ENCODE measurements around the gene PPP1R14B. TPM values are rescaled to one million over a fixed set of nuclear protein-coding genes. Genes with fewer than 3 reads are reported as not detected.

PPP1R14B gene
- total and polyA plus RNA-seq, 2 experiments from 2014 or later: 115 to 239 TPM

DNA sequence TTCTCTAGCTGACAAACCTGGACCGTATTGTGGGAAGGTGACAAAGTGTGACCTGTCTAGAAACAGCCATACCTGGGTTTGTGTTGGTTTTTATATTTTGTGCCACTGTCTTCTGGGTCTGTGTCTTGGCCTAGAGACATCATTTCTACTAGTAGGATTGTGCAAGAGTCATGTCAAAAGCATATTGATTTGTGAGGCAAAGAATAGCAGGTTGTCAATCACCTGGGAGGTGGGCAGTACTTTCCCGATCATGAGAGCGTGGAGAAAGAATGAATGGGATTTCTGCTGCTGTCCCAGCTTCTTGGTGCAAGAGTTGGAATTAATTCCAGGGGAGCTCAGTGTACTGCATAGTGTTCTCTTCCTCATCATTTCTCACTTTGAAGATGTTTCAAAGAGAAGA is 45.2 kb downstream of the PPP1R14B start:
- Histone ChIP-seq H3K9me3 (ENCODE audit: low read depth) (no peaks in the 10 kb centered on the region), H3K4me2 (ENCODE audit: unreplicated experiment) (no peak overlapping the region), H3F3A (ENCODE audit: insufficient read depth) (peaks cover 22% of the 10 kb centered on the region), H3K27me3 (replicated peaks; ENCODE audit: insufficient read depth) (no peaks in the 10 kb centered on the region), H4K20me1 (ENCODE audit: insufficient read depth) (no peaks in the 10 kb centered on the region), H3K9me2 (ENCODE audit: insufficient read depth) (no peaks in the 10 kb centered on the region), H2AFZ (no peak overlapping the region), H3K79me2 (ENCODE audit: insufficient read depth) (peaks cover 11% of the 10 kb centered on the region; the same call in 1 of the 2 replicates), H3K36me3 (ENCODE audit: low read depth) (peaks cover 47% of the 10 kb centered on the region), H3K4me3 (no peak overlapping the region), H3K27ac (no peak overlapping the region), H3K4me1 (ENCODE audit: insufficient read depth) (0 out of 2 replicates have a peak, but pooled peaks cover 4% of the 10 kb centered on the region), H3K9ac (no peak overlapping the region)
- TF ChIP-seq EZH2 (IDR thresholded peaks at IDR 0.05; ENCODE audit: insufficient read depth, poor library complexity, severe bottlenecking): no peak
- no peak for TF ChIP-seq EZH2phosphoT487 (IDR thresholded peaks at IDR 0.05; ENCODE audit: insufficient read depth, low read depth)
- in situ Hi-C loops (cut with MboI): no loop called here
- no peak for DNase-seq
- WGBS, 2 experiments (ENCODE audit: low coverage in 1 of 2, low lambda C conversion rate in 2 of 2, missing lambda C conversion rate in 2 of 2): 86 to 87% methylated on average over 3 of the region's 3 CpGs

GRCh38 chr11:64198511-64198910 is 48.2 kb downstream of the PPP1R14B start:
- Histone ChIP-seq H3K9ac (no peak overlapping the region), H3K36me3 (ENCODE audit: low read depth) (peaks cover 75% of the 10 kb centered on the region), H3K79me2 (ENCODE audit: insufficient read depth) (peaks cover 20% of the 10 kb centered on the region; the same call in 1 of the 2 replicates), H3K27me3 (replicated peaks; ENCODE audit: insufficient read depth) (no peaks in the 10 kb centered on the region), H3K27ac (no peak overlapping the region), H3F3A (ENCODE audit: insufficient read depth) (peaks cover 19% of the 10 kb centered on the region), H3K4me3 (no peak overlapping the region), H2AFZ (no peak overlapping the region), H4K20me1 (ENCODE audit: insufficient read depth) (no peaks in the 10 kb centered on the region), H3K4me1 (ENCODE audit: insufficient read depth) (no peaks in the 10 kb centered on the region), H3K9me2 (ENCODE audit: insufficient read depth) (no peaks in the 10 kb centered on the region), H3K9me3 (ENCODE audit: low read depth) (no peaks in the 10 kb centered on the region), H3K4me2 (ENCODE audit: unreplicated experiment) (no peak overlapping the region)
- no peak for DNase-seq
- in situ Hi-C loops (cut with MboI): no loop called here
- no peak for TF ChIP-seq EZH2 (IDR thresholded peaks at IDR 0.05; ENCODE audit: insufficient read depth, poor library complexity, severe bottlenecking)
- no peak for TF ChIP-seq EZH2phosphoT487 (IDR thresholded peaks at IDR 0.05; ENCODE audit: insufficient read depth, low read depth)
- 94 to 98% methylated on average over 2 of the region's 2 CpGs for WGBS, 2 experiments (ENCODE audit: low coverage in 1 of 2, low lambda C conversion rate in 2 of 2, missing lambda C conversion rate in 2 of 2)

DNA sequence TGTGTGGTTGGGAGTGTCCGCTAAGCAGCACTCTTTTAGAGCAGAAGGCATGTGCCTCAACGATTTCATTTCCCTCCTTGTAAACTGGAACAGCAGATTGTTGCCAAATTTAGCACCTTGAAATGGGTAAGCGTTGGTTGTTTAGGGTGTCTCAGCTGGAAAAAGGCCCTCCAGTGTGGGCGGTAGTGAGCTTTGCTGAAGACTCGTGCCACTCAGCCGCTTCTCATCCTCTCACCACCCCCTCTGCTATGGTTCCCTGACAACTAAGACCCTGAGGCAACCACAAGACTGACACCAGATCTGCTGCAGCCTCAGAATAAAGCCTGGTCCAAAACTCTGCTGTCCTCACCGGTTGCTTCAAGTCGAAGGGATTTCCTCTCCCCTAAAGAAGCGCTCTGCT is 50.1 kb downstream of the PPP1R14B start:
- DNase-seq: no peak
- WGBS, 2 experiments (ENCODE audit: low coverage in 1 of 2, low lambda C conversion rate in 2 of 2, missing lambda C conversion rate in 2 of 2): 87 to 90% methylated on average over 9 of the region's 9 CpGs

More for the DNA sequence above, 50.1 kb downstream of the PPP1R14B start:
- H2AFZ ChIP-seq: no peak overlapping the region
- no peak for TF ChIP-seq EZH2phosphoT487 (IDR thresholded peaks at IDR 0.05; ENCODE audit: insufficient read depth, low read depth)
- TF ChIP-seq EZH2 (IDR thresholded peaks at IDR 0.05; ENCODE audit: insufficient read depth, poor library complexity, severe bottlenecking): no peak
- no peaks in the 10 kb centered on the region for H3K9me3 ChIP-seq (ENCODE audit: low read depth)
- H3K9ac ChIP-seq: no peak overlapping the region
- no peak overlapping the region for H3K27ac ChIP-seq
- in situ Hi-C loops (cut with MboI): no loop called here
- H3F3A ChIP-seq (ENCODE audit: insufficient read depth): peaks cover 8% of the 10 kb centered on the region
- H3K4me2 ChIP-seq (ENCODE audit: unreplicated experiment): no peak overlapping the region
- H3K36me3 ChIP-seq (ENCODE audit: low read depth): peaks cover 75% of the 10 kb centered on the region
- no peak overlapping the region for H3K4me3 ChIP-seq
- H3K4me1 ChIP-seq (ENCODE audit: insufficient read depth): no peaks in the 10 kb centered on the region
- no peaks in the 10 kb centered on the region for H3K9me2 ChIP-seq (ENCODE audit: insufficient read depth)
- H3K27me3 ChIP-seq (replicated peaks; ENCODE audit: insufficient read depth): no peaks in the 10 kb centered on the region
- H4K20me1 ChIP-seq (ENCODE audit: insufficient read depth): no peaks in the 10 kb centered on the region
- peaks cover 20% of the 10 kb centered on the region; the same call in 1 of the 2 replicates for H3K79me2 ChIP-seq (ENCODE audit: insufficient read depth)

Small RNA genes lying within 50 kb of the gene (small RNA-seq; reads per million reads assigned to genes)
- gene RF00019 (ENCODE audit: low read depth, low replicate concordance): not detected

Other genes starting within 250 kb of the PPP1R14B start
- 0.22 TPM in 1 of 2 replicates, not detected in the other for gene FLRT1, start 211.0 kb downstream of the PPP1R14B start, total RNA-seq (2014; rRNA removed; shearing (Covaris generic))
- 0.09 TPM in 1 of 2 replicates, not detected in the other for gene FLRT1, start 211.0 kb downstream of the PPP1R14B start, polyA plus RNA-seq (2016; fragmentation: Nextera tagmentation; extraction: Ambion mirVana)
- 21.0 and 403 TPM in 2 replicates for gene MACROD1, start 80.8 kb downstream of the PPP1R14B start, total RNA-seq (2014; rRNA removed; shearing (Covaris generic))
- gene MACROD1, start 80.8 kb downstream of the PPP1R14B start, polyA plus RNA-seq (2016; fragmentation: Nextera tagmentation; extraction: Ambion mirVana): 18.6 and 21.2 TPM in 2 replicates
- gene STIP1, start 60.8 kb downstream of the PPP1R14B start, total RNA-seq (2014; rRNA removed; shearing (Covaris generic)): 115 and 123 TPM in 2 replicates
- gene STIP1, start 60.8 kb downstream of the PPP1R14B start, polyA plus RNA-seq (2016; fragmentation: Nextera tagmentation; extraction: Ambion mirVana): 128 and 132 TPM in 2 replicates
- gene FERMT3, start 40.2 kb downstream of the PPP1R14B start, total RNA-seq (2014; rRNA removed; shearing (Covaris generic)): 0.51 and 3.9 TPM in 2 replicates
- gene FERMT3, start 40.2 kb downstream of the PPP1R14B start, polyA plus RNA-seq (2016; fragmentation: Nextera tagmentation; extraction: Ambion mirVana): 1.5 and 2.5 TPM in 2 replicates
- gene TRPT1, start 20.8 kb downstream of the PPP1R14B start, total RNA-seq (2014; rRNA removed; shearing (Covaris generic)): 53.7 and 66.0 TPM in 2 replicates
- gene TRPT1, start 20.8 kb downstream of the PPP1R14B start, polyA plus RNA-seq (2016; fragmentation: Nextera tagmentation; extraction: Ambion mirVana): 50.7 and 54.7 TPM in 2 replicates
- 75.9 and 97.9 TPM in 2 replicates for gene NUDT22, start 20.7 kb downstream of the PPP1R14B start, total RNA-seq (2014; rRNA removed; shearing (Covaris generic))
- 74.5 and 78.9 TPM in 2 replicates for gene NUDT22, start 20.7 kb downstream of the PPP1R14B start, polyA plus RNA-seq (2016; fragmentation: Nextera tagmentation; extraction: Ambion mirVana)
- 2.7 and 11.0 TPM in 2 replicates for gene DNAJC4, start 16.4 kb downstream of the PPP1R14B start, total RNA-seq (2014; rRNA removed; shearing (Covaris generic))
- gene DNAJC4, start 16.4 kb downstream of the PPP1R14B start, polyA plus RNA-seq (2016; fragmentation: Nextera tagmentation; extraction: Ambion mirVana): 33.4 and 34.7 TPM in 2 replicates
- gene VEGFB, start 12.4 kb downstream of the PPP1R14B start, total RNA-seq (2014; rRNA removed; shearing (Covaris generic)): 17.7 and 27.8 TPM in 2 replicates
- 21.6 and 22.6 TPM in 2 replicates for gene VEGFB, start 12.4 kb downstream of the PPP1R14B start, polyA plus RNA-seq (2016; fragmentation: Nextera tagmentation; extraction: Ambion mirVana)
- gene FKBP2, start 5.8 kb downstream of the PPP1R14B start, total RNA-seq (2014; rRNA removed; shearing (Covaris generic)): 40.7 and 54.4 TPM in 2 replicates
- 185 and 188 TPM in 2 replicates for gene FKBP2, start 5.8 kb downstream of the PPP1R14B start, polyA plus RNA-seq (2016; fragmentation: Nextera tagmentation; extraction: Ambion mirVana)
- 32.7 and 41.7 TPM in 2 replicates for gene PLCB3, start 4.6 kb upstream of the PPP1R14B start, total RNA-seq (2014; rRNA removed; shearing (Covaris generic))
- gene PLCB3, start 4.6 kb upstream of the PPP1R14B start, polyA plus RNA-seq (2016; fragmentation: Nextera tagmentation; extraction: Ambion mirVana): 6.5 and 7.5 TPM in 2 replicates
- gene BAD, start 37.7 kb upstream of the PPP1R14B start, total RNA-seq (2014; rRNA removed; shearing (Covaris generic)): 94.8 and 170 TPM in 2 replicates
- gene BAD, start 37.7 kb upstream of the PPP1R14B start, polyA plus RNA-seq (2016; fragmentation: Nextera tagmentation; extraction: Ambion mirVana): 146 and 159 TPM in 2 replicates
- gene GPR137, start 38.9 kb upstream of the PPP1R14B start, total RNA-seq (2014; rRNA removed; shearing (Covaris generic)): 20.9 and 37.6 TPM in 2 replicates
- gene GPR137, start 38.9 kb upstream of the PPP1R14B start, polyA plus RNA-seq (2016; fragmentation: Nextera tagmentation; extraction: Ambion mirVana): 35.7 and 37.0 TPM in 2 replicates
- not detected in 2 replicates for gene KCNK4, start 44.4 kb upstream of the PPP1R14B start, total RNA-seq (2014; rRNA removed; shearing (Covaris generic))
- gene KCNK4, start 44.4 kb upstream of the PPP1R14B start, polyA plus RNA-seq (2016; fragmentation: Nextera tagmentation; extraction: Ambion mirVana): 0.13 TPM in 1 of 2 replicates, not detected in the other
- gene CATSPERZ, start 53.4 kb upstream of the PPP1R14B start, total RNA-seq (2014; rRNA removed; shearing (Covaris generic)): not detected in 2 replicates
- gene CATSPERZ, start 53.4 kb upstream of the PPP1R14B start, polyA plus RNA-seq (2016; fragmentation: Nextera tagmentation; extraction: Ambion mirVana): not detected in 2 replicates
- 38.6 and 41.9 TPM in 2 replicates for gene ESRRA, start 58.6 kb upstream of the PPP1R14B start, total RNA-seq (2014; rRNA removed; shearing (Covaris generic))
- gene ESRRA, start 58.6 kb upstream of the PPP1R14B start, polyA plus RNA-seq (2016; fragmentation: Nextera tagmentation; extraction: Ambion mirVana): 17.2 and 18.1 TPM in 2 replicates
- 161 and 183 TPM in 2 replicates for gene TRMT112, start 70.6 kb upstream of the PPP1R14B start, total RNA-seq (2014; rRNA removed; shearing (Covaris generic))
- 269 and 282 TPM in 2 replicates for gene TRMT112, start 70.6 kb upstream of the PPP1R14B start, polyA plus RNA-seq (2016; fragmentation: Nextera tagmentation; extraction: Ambion mirVana)
- gene PRDX5, start 71.2 kb upstream of the PPP1R14B start, total RNA-seq (2014; rRNA removed; shearing (Covaris generic)): 243 and 260 TPM in 2 replicates
- gene PRDX5, start 71.2 kb upstream of the PPP1R14B start, polyA plus RNA-seq (2016; fragmentation: Nextera tagmentation; extraction: Ambion mirVana): 436 and 451 TPM in 2 replicates
- 1.8 TPM in 2 replicates for gene CCDC88B, start 93.3 kb upstream of the PPP1R14B start, total RNA-seq (2014; rRNA removed; shearing (Covaris generic))
- gene CCDC88B, start 93.3 kb upstream of the PPP1R14B start, polyA plus RNA-seq (2016; fragmentation: Nextera tagmentation; extraction: Ambion mirVana): 2.6 and 3.1 TPM in 2 replicates
- 61.0 and 81.8 TPM in 2 replicates for gene RPS6KA4, start 112.2 kb upstream of the PPP1R14B start, total RNA-seq (2014; rRNA removed; shearing (Covaris generic))
- gene RPS6KA4, start 112.2 kb upstream of the PPP1R14B start, polyA plus RNA-seq (2016; fragmentation: Nextera tagmentation; extraction: Ambion mirVana): 12.2 and 13.6 TPM in 2 replicates

All from GM23248 (cell line).